Activated T-cell treated with anti-CD3 and anti-CD28 coated beads for 24 hours (primary cell): Measurements from ENCODE around the gene KIFC3.
"Not testable (repeated sequence)": the region's sequence is repeated elsewhere in the genome, so short reads cannot be mapped to it uniquely, and the experiment has no call there.

Experiments
- DNase-seq: peaks from one replicate; pipeline ENCODE4 v3.0.0-alpha.2; 2020; ENCODE audit warnings: low read depth

The KIFC3 gene

GRCh38 chr16:57753448-57754353, 48.6 kb downstream of the KIFC3 start:
- DNase-seq, result no peak

- no peak for DNase-seq
Measured at GRCh38 chr16:57752581-57753447, 49.5 kb downstream of the KIFC3 start.

- DNase-seq, result no peak
Measured at GRCh38 chr16:57752203-57752580, 50.1 kb downstream of the KIFC3 start.

- no peak for DNase-seq
Measured at GRCh38 chr16:57751539-57752202, 50.6 kb downstream of the KIFC3 start.

GRCh38 chr16:57750796-57751538, 51.3 kb downstream of the KIFC3 start:
- DNase-seq, result no peak

GRCh38 chr16:57749856-57750452, 52.3 kb downstream of the KIFC3 start:
- DNase-seq, result no peak

GRCh38 chr16:57749101-57749692, 53.1 kb downstream of the KIFC3 start:
- no peak for DNase-seq

- DNase-seq, result no peak
Measured at GRCh38 chr16:57748596-57748995, 53.7 kb downstream of the KIFC3 start.

GRCh38 chr16:57747996-57748395, 54.3 kb downstream of the KIFC3 start:
- DNase-seq, result no peak

- DNase-seq, result no peak
Measured at GRCh38 chr16:57747496-57747895, 54.8 kb downstream of the KIFC3 start.

- no peak for DNase-seq
Measured at GRCh38 chr16:57747091-57747490, 55.2 kb downstream of the KIFC3 start.

- DNase-seq, result not testable (repeated sequence)
Measured at GRCh38 chr16:57746316-57746715, 56.0 kb downstream of the KIFC3 start.

GRCh38 chr16:57745768-57746167, 56.5 kb downstream of the KIFC3 start:
- no peak for DNase-seq

- DNase-seq, result no peak
Measured at GRCh38 chr16:57744642-57744903, 57.7 kb downstream of the KIFC3 start.

GRCh38 chr16:57743886-57744641, 58.2 kb downstream of the KIFC3 start:
- no peak for DNase-seq

- no peak for DNase-seq
Measured at GRCh38 chr16:57743458-57743857, 58.8 kb downstream of the KIFC3 start.

- DNase-seq, result no peak
Measured at GRCh38 chr16:57742543-57742942, 59.7 kb downstream of the KIFC3 start.

- no peak for DNase-seq
Measured at GRCh38 chr16:57741660-57742191, 60.6 kb downstream of the KIFC3 start.

GRCh38 chr16:57740423-57741071, 61.7 kb downstream of the KIFC3 start:
- no peak for DNase-seq
